NCI-H526 (cell line): ENCODE results near the gene MTG1.
"Not testable (repeated sequence)": the region's sequence is repeated elsewhere in the genome, so short reads cannot be mapped to it uniquely, and the experiment has no call there.

ENCODE experiments used
- DNase-seq, 2 experiments: peaks; one replicate each; lab custom pipeline; 2025; lab: John Stamatoyannopoulos, UW

The MTG1 gene

DNA sequence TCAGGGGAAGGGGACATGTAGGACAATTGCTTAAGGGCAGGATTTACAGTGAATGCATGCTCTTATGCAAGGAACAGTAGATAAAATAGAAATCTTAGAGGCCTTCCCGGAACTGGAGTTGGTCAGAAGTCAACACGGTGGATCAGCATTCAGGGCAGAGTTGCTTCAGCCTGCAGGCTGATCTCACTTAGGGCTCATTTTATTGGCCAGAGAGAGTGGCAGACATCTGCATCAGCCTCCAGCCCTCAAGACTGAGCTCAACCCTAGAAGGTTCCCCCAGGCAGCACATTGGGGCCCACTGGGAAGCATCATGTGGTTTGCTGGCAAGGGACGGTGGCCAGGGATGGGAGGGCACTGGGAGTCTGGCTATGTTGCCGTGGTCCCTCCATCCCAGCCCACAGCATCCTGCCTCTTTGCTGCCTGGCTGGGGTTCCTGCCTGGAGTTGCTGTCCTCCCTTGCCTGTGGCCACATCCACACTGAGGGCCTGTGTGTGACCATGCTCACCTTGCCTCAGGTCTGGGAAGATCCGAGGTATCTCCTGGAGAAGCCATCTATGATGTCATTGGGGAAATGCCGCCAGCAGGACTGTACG lies 72.8 kb downstream of the MTG1 start:
- DNase-seq = no peak

DNA sequence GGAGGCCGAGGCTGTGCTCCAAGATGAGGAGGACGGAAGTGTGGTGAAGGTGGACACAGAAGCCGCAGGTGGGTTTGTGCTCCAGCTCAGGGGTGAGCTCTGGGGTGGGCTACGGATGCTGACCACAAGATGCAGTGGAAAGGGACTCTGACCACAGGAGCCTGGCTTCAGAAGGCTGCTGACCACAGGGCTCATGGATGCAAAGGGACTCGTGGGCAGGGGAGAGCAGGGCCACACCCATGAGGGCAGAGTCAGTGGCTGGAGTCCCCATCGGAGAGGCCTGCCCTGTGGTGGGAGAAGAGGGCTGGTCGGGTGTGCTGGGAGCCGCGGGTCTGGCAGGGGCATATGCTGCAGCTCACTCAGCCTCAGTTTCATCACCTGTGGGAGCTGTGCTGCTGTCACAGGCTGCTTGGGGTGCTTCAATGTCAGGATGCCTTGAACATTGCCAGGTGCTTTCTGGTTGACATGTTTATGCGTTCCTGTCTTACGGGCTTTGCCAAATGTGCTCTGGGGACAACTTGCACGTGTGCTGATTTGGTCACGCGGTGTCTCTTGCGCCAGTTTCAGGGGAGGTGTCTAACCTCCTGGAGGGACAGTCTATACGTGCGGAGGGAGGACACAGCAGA lies 73.4 kb downstream of the MTG1 start:
- DNase-seq = no peak

DNA sequence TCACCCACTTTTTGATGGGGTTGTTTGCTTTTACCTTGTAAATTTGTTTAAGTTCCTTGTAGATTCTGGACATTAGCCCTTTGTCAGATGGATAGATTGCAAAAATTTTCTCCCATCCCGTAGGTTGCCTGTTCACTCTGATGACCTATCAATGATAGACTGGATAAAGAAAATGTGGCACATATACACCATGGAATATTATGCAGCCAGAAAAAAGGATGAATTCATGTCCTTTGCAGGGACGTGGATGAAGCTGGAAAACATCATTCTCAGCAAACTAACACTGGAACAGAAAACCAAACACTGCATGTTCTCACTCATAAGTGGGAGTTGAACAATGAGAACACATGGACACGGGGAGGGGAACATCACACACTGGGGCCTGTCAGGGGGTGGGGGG lies 75.2 kb downstream of the MTG1 start:
- not testable (repeated sequence) for DNase-seq

DNA sequence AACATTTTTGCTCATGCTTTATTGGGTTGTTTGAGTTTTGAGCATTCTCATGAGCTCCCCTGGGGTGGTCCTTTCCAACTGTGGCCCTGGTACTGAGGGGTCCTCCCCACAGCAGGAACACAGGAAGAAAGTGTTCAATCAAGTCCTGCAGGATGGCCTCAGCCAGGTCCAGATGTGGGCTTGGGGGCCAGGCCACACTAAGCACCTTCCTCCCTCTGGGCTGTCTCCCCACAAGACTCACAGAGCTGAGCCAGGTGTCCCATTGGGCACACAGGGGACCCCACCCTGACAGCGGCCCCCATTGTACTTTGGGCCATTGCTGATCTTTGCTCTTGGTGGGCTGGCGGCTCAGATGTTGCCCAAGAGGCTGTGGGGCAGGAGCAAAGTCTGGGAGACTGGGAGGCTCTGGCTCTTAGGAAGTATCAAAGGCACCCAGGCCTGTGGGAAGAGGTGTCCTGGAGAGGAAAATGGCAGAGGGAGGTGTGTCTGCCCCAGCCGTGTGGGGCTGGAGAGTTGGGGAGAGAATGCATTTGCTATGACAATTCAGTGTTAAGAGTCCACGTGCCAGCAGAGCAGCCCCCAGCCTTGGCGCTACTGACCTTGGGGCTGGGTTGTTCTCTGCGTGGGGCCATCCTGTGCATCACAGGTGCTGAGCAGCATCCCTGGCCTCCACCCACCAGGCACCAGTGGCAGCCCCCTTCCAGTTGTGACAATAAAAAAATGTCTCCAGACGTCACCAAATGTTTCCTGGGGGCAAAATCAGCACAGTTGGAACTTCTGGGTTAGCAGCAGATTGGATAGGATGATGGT lies 77.5 kb downstream of the MTG1 start:
- no peak for DNase-seq
